WERI-Rb-1 (cell line): Measurements from ENCODE around the gene TAGAP.
A peak's percentile ranks its signal among the peaks of the same experiment; 100 is the strongest.
"Not testable (repeated sequence)": the region's sequence is repeated elsewhere in the genome, so short reads cannot be mapped to it uniquely, and the experiment has no call there.

Experiments
- DNase-seq: peaks from one replicate; pipeline ENCODE4 v3.0.0-alpha.2; 2020
- H3K27ac ChIP-seq: fragments of 250-450 bp; sonication (Bioruptor Pico); 2 replicates; pipeline ENCODE4 v1.5.1; 2020; ENCODE audit warnings: mild to moderate bottlenecking, moderate library complexity
- H3K27me3 ChIP-seq: fragments of 250-450 bp; sonication (Bioruptor Pico); 2 replicates; pipeline ENCODE4 v1.5.1; 2021; ENCODE audit warnings: mild to moderate bottlenecking, low read depth, moderate library complexity; ENCODE audit not compliant: insufficient read depth, severe bottlenecking
- H3K36me3 ChIP-seq: fragments of 250-450 bp; sonication (Bioruptor Pico); 2 replicates; pipeline ENCODE4 v1.5.1; 2020; ENCODE audit warnings: mild to moderate bottlenecking, moderate library complexity
- H3K4me3 ChIP-seq: 2 replicates; pipeline ENCODE4 v1.5.1; 2011; ENCODE audit warnings: low read depth, mild to moderate bottlenecking, control low read depth, low read length
- H3K9me3 ChIP-seq: fragments of 250-450 bp; sonication (Bioruptor Pico); 2 replicates; pipeline ENCODE4 v1.5.1; 2021; ENCODE audit warnings: mild to moderate bottlenecking, moderate library complexity; ENCODE audit not compliant: severe bottlenecking
- CTCF ChIP-seq: IDR thresholded peaks from 2 replicates; pipeline ENCODE4 v1.5.1; 2011; ENCODE audit warnings: low read depth, mild to moderate bottlenecking, control low read depth, inconsistent platforms, low read length

Gene TAGAP

DNA sequence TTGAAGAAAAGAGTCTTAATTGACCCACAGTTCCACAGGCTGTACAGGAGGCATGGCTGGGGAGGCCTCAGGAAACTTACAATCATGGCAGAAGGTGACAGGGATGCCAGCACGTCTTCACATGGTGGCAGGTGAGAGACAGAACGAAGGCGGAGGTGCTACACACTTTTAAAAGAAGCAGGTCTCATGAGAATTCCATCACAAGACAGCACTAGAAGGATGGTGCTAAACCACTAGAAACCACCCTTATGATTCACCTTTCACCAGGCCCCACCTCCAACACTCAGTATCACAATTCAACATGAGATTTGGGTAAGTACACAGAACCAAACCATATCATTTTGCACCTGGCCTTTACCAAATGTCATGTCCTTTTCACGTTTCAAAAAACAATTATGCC is 20.9 kb downstream of the TAGAP start:
- Histone ChIP-seq H3K9me3 (peaks cover 11% of the 10 kb centered on the region), H3K36me3 (no peaks in the 10 kb centered on the region), H3K27me3 (no peaks in the 10 kb centered on the region), H3K27ac (no peak overlapping the region), H3K4me3 (no peak overlapping the region)
- TF ChIP-seq CTCF, result no peak
- no peak for DNase-seq

DNA sequence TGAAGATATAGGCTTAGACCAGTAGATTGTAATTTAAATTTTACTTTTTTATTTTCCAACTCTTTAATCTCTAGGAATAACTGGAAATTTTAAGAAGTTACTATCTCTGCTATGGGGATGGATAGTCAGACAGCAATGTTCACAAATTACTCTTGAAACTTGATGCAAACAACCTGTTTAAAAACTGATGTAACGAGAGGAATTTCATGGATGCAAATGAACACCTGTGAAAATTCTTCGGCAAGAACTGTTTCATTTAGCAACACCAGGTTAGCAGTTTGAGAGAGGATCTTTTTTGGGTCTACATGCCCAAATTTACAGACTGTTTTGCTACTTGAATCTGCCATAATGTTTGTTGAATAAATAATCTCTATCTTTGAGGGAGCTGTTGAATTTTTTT is 24.8 kb downstream of the TAGAP start:
- Histone ChIP-seq H3K27me3 (no peaks in the 10 kb centered on the region), H3K4me3 (no peak overlapping the region), H3K27ac (no peak overlapping the region), H3K36me3 (no peaks in the 10 kb centered on the region), H3K9me3 (peaks cover 9% of the 10 kb centered on the region)
- no peak for TF ChIP-seq CTCF
- DNase-seq, result no peak

DNA sequence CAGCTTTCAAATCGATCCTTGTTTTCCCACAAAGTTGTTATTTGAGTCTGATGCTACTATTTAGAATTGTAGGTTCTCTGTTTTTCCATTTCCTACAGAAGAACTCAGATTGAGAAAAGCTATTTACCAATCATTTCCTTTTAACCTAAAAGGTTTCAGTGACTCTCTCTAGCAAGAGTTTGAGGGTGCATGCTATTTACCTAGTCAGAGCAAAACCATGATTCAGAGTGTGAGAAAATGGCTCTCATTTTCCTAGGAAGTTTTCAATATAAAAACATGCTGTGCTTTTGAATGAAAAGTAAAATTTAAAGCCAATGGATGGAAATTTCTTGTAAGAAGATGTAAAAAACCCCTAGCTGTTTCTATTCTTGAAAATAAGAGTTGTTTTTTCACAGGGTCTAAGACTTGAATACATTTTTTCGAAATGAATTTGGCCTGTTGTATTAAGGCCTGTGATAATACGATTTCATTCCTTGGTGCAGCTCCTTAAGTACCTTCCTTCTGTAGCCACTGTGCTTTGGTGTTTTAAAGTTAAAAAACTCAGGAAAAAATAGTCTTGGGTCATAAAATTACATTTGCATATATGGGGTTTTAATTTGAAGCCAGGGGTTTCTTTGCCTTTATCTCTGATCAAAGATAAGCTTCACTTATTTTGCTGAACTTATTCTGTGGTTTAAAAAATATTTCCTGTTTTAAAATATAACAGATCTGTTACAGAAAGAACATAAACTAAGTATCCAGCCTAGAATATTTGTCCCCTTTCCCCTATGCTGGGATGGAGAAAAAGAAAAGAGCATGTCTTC is 26.8 kb downstream of the TAGAP start:
- no peak for DNase-seq
- Histone ChIP-seq H3K27ac (no peak overlapping the region), H3K27me3 (no peaks in the 10 kb centered on the region), H3K36me3 (no peaks in the 10 kb centered on the region), H3K4me3 (no peak overlapping the region), H3K9me3 (peaks cover 3% of the 10 kb centered on the region)
- TF ChIP-seq CTCF, result no peak

GRCh38 chr6:159014406-159014805 is 30.4 kb downstream of the TAGAP start:
- TF ChIP-seq CTCF, result no peak
- H3K36me3 ChIP-seq, result no peaks in the 10 kb centered on the region
- peaks cover 3% of the 10 kb centered on the region for H3K9me3 ChIP-seq
- DNase-seq, result no peak
- H3K4me3 ChIP-seq, result no peak overlapping the region
- H3K27me3 ChIP-seq, result no peaks in the 10 kb centered on the region
- H3K27ac ChIP-seq, result peak overlapping the region; percentile 53

GRCh38 chr6:159013229-159013628 is 31.6 kb downstream of the TAGAP start:
- peaks cover 3% of the 10 kb centered on the region for H3K9me3 ChIP-seq
- peak overlapping the region; percentile 51 for H3K27ac ChIP-seq
- H3K27me3 ChIP-seq, result no peaks in the 10 kb centered on the region
- H3K4me3 ChIP-seq, result no peak overlapping the region
- no peak for TF ChIP-seq CTCF
- no peaks in the 10 kb centered on the region for H3K36me3 ChIP-seq
- DNase-seq, result no peak

DNA sequence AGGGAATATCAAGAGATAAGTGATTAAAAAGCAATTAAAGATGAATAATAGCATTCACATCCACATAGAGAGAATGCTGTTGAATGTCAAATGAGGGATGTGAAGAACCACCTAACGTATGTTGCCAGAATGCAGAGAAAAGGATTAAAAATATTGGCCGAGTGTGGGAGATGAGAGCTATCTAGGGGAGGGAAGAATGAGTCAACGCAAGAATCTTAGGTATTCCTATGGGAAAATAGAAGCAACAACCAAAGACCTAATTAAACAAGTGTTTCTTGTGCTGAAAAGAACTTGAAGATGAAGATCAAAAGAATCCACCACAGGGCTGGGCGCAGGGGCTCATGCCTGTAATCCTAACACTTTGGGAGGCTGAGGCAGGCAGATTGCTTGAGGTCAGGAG is 32.6 kb downstream of the TAGAP start:
- no peaks in the 10 kb centered on the region for H3K36me3 ChIP-seq
- no peak for DNase-seq
- H3K27ac ChIP-seq, result no peak overlapping the region
- no peaks in the 10 kb centered on the region for H3K27me3 ChIP-seq
- H3K4me3 ChIP-seq, result no peak overlapping the region
- H3K9me3 ChIP-seq, result peaks cover 3% of the 10 kb centered on the region
- TF ChIP-seq CTCF, result no peak

DNA sequence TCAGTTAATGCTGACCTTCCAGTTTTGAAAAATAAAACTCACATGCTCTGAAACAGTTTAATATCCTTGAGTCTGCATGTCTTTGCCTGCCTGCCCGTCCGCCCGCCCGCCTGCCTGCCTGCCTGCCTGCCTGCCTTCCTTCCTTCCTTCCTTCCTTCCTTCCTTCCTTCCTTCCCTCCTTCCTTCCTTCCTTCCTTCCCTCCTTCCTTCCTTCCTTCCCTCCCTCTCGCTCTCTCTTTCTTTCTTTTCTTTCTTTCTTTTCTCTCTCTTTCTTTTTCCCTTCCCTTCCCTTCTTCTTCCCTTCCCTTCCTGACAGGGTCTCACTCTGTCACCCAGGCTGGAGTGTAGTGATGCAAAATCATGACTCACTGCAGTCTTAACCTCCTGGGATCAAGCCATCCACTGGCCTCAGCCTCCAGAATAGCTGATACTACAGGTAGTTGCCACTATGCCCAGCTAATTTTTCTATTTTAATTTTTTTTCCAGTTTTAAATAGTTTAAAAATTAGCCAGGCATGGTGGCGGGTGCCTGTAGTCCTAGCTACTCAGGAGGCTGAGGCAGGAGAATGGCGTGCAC is 34.7 kb downstream of the TAGAP start:
- H3K9me3 ChIP-seq, H3K4me3 ChIP-seq, H3K27me3 ChIP-seq, H3K36me3 ChIP-seq, DNase-seq, H3K27ac ChIP-seq: not testable (repeated sequence)
